ENCODE results near the gene ME2. TPM values are rescaled to one million over a fixed set of nuclear protein-coding genes. Genes with fewer than 3 reads are reported as not detected.

Gene ME2
- total and polyA plus RNA-seq, 2 of the 8 experiments (the other 6 are each of a cell fraction or from before 2014, with no cell fraction given): 54.7 to 66.9 TPM

DNA sequence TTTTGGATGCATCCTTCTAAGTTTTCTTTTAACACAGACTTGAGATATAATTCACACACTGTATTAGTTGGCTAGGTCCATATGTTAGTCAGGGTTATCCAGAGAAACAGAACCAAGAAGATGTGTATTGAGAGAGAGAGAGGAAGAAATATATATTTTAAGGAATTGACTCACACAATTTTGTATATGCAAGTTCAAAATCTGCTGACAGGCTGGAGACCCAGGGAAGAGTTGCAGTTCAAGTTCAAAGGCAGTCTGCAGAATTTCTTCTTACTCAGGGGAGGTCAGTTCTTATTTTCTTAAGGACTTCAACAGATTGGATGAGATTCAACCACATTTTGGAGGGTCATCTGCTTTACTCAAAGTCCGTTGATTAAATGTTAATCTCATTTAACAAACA, 36.1 kb upstream of the ME2 start (continued):
- TF ChIP-seq GTF2F1 (IDR thresholded peaks at IDR 0.05; ENCODE audit: borderline replicate concordance, low read depth, low read length) (no peak), BCL11A (IDR thresholded peaks at IDR 0.05; ENCODE audit: low read depth in 2 of 2, low read length in 2 of 2) (no peak), E2F6 (IDR thresholded peaks at IDR 0.05) (no peak), ATF2 (IDR thresholded peaks at IDR 0.05; ENCODE audit: low read length) (no peak), SP2 (IDR thresholded peaks at IDR 0.05; ENCODE audit: low read length) (no peak)

All from H1 (cell line).